SIG-M5 treated with dmso at 0.1 percent for 504 hours (cell line): ENCODE results near the gene GARRE1.
"Not testable (repeated sequence)": the region's sequence is repeated elsewhere in the genome, so short reads cannot be mapped to it uniquely, and the experiment has no call there.

Experiments
- DNase-seq: peaks from one replicate; lab custom pipeline; 2025; ENCODE audit not compliant: unreplicated experiment; lab: John Stamatoyannopoulos, UW

The GARRE1 gene

GRCh38 chr19:34230820-34231219, 23.5 kb upstream of the GARRE1 start:
- no peak for DNase-seq

GRCh38 chr19:34231439-34231838, 22.9 kb upstream of the GARRE1 start:
- DNase-seq, result no peak

GRCh38 chr19:34232566-34233481, 21.5 kb upstream of the GARRE1 start:
- peak; percentile 9 for DNase-seq

- DNase-seq, result no peak
Measured at GRCh38 chr19:34235425-34235940, 18.9 kb upstream of the GARRE1 start.

- no peak for DNase-seq
Measured at GRCh38 chr19:34236035-34236987, 18.0 kb upstream of the GARRE1 start.

GRCh38 chr19:34237283-34237682, 17.1 kb upstream of the GARRE1 start:
- no peak for DNase-seq

GRCh38 chr19:34237939-34238338, 16.4 kb upstream of the GARRE1 start:
- DNase-seq, result no peak

GRCh38 chr19:34241513-34242337, 12.6 kb upstream of the GARRE1 start:
- DNase-seq, result peak; percentile 40

GRCh38 chr19:34243138-34243875, 11.0 kb upstream of the GARRE1 start:
- not testable (repeated sequence) for DNase-seq

GRCh38 chr19:34243876-34244578, 10.3 kb upstream of the GARRE1 start:
- DNase-seq, result no peak

GRCh38 chr19:34244611-34245299, 9.6 kb upstream of the GARRE1 start:
- no peak for DNase-seq

GRCh38 chr19:34246340-34246739, 8.0 kb upstream of the GARRE1 start:
- DNase-seq, result no peak

- no peak for DNase-seq
Measured at GRCh38 chr19:34248941-34249340, 5.4 kb upstream of the GARRE1 start.

GRCh38 chr19:34253167-34253566, 1.2 kb upstream of the GARRE1 start:
- DNase-seq, result not testable (repeated sequence)

GRCh38 chr19:34253681-34254045, 691 bp upstream of the GARRE1 start:
- DNase-seq, result not testable (repeated sequence)

- no peak for DNase-seq
Measured at GRCh38 chr19:34254698-34255432, 511 bp downstream of the GARRE1 start.

GRCh38 chr19:34255546-34255945, 1.2 kb downstream of the GARRE1 start:
- no peak for DNase-seq
